Renal cortex interstitium (tissue), 11 donors: Measurements from ENCODE around the gene LRTM2. TPM values are rescaled to one million over a fixed set of nuclear protein-coding genes. Genes with fewer than 3 reads are reported as not detected.

Source experiments
- DNase-seq, 11 donors: peaks; one replicate each; pipeline ENCODE4 v3.0.0-alpha.2; 2013; ENCODE audit warnings: low read depth in 9 of 11, low spot score in 4 of 11; ENCODE audit errors: extremely low read depth in 1 of 11
- polyA plus RNA-seq, 3 donors: library from polyadenylated mRNA; unstranded; fragments of 120-200 nt; gene quantifications; one replicate each; pipeline ENCODE4 v1.2.1, GENCODE V29; 2013; ENCODE audit not compliant: insufficient read length in 3 of 3

LRTM2 gene
- polyA plus RNA-seq, 3 donors = 0.30 to 0.62 (median 0.33) TPM

DNA sequence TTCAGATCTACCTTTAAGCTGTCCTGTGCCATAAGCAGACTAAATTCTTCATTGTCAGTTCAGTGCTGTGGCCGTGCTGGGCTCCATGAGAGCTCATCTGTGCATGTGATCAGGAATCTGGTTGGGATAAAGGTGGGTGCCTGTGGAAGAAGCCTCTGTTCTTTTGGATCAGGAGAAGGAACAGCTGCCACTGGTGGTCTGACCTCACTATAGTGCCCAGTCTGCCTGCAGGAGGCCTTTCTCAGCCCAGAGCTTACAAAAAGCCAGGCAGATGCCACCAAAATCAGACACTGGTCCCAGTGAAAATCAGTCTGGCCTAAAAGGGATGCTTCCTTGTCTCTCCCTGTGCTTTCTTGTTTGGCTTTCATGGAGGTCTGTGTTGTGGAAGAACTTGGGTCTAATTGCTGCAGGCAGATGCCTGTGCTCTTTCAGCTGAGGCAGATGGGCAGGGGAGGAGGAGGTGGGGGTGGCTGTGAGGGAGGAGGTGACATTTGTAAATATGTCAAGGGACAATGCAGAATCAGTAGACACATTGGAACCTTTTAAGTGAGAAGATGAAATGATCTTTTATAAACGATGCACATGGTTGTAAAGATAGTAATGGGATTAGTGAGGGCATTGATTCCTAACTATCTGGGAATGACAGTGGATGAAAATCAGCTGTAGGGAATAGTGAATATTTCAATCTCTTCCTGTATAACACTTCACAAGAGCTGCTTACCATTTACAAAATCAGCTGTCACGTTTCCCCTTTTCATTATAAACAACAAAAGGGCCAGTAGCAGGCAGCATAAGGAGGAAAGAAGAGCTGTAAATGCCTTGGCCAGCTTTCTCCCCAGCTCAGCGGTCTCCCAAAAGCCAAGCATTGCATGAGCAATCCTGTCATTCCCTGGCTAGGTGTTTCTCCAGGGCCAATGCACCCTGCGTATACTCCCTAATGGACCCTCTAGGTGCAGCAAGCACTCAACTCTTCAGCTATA lies 53.5 kb downstream of the LRTM2 start:
- no peak for DNase-seq

DNA sequence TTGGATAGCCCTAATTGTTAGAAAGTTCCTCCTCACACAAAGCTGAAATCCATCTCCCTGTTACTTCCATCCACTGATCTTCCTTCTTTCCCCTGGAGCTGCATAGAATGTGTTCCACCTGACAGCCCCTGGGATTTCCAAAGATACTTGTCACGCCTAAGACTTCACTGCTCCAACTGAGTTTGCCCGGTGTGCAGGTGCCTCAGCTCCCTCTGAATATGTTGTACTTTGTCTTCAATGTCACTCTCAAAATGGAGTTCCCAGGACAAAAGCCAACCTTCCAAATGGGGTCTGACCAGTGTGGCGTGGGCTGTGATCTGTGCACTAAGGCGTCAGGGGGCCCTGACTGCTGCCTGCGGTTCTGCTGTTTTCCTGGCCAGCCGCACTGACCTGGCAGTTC lies 55.2 kb downstream of the LRTM2 start:
- no peak for DNase-seq

DNA sequence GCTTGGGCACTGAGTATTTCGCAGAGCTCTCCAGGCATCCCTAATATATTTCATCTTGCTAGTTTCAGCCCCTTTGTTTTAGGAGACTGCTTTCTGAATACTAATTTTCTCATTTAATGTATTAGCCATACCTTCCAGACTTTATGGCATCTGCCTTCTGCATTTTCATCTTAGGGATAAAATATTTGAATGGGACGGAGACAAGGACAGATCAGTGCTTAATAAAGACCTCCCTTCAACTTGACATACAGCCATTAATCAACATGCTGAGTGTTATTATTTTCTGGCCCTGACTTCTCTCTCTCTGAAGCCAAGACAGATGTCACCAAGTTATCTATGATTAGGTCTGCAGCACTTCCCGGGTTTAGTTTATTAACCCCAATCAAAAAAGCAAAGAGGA lies 55.7 kb downstream of the LRTM2 start:
- DNase-seq = no peak

DNA sequence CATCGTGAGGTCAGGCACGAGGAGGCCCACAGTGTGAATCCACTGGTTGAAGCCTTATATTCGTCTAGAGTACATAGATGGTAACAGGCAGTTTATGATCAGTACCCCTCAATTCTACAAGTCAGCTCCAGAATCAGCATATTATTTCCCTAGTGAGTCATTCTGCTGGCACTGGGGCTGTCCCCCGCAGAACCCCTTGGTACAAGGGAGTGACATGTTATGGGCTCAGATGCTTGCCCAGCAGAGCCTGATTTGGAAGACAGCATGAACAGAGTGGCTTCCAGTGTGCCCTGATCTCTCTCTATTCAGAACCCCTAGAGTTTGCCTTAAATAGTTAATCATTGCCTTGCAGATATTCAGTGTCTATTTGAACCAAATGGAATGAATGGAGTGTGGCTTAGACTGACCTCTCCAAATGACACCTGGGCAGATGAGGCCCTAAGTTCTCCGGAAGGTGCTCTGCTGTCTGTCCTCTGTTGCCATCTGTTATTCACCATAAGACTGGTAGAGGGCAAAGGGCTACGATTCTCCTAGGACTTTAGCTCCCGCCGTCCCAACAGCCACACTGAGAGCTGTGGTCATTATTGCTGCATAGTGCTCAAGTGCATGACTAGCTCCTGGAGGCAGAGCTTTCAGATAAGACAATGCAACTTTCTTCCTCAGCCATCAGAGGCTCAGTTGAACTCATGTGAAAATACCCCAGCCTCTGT lies 57.0 kb downstream of the LRTM2 start:
- DNase-seq = no peak

DNA sequence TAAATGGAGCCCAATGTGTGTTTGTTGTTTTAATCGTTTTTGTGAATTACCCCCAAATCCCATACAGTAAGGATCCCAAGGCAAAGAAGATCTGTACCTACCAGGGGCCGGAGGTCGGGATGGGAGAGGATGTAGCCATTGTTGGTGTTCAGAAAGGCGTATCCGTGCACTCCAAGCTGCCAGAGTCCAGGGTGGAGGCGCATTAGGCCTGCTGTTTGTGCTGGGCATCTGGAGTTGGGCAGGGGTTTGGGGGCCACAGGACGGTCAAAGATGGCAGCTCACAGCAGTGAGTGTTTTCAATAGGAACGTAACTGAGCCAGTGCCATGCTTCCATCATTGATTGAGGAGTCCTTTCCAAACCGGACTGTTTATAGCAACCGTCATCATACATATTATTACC lies 57.8 kb downstream of the LRTM2 start:
- DNase-seq = no peak

DNA sequence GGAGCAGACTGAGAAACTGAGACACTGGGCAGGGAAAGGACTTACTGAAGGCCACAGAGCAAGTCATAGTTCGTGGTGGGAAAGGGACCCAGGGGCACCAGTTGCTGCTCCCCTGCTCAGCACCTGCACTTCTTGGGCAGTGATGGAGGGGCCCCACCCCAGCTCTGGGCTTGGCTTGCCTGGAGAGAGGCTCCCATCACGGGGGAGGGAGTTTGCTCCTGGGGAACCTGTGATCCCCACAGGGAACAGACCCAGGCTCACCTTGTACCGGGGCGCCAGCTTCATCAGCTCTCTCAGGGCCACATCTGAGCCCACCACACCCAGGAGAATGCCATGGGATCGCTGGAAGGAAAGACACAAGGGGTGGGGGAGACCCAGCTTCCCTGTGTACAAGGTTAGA lies 58.3 kb downstream of the LRTM2 start:
- DNase-seq = no peak

DNA sequence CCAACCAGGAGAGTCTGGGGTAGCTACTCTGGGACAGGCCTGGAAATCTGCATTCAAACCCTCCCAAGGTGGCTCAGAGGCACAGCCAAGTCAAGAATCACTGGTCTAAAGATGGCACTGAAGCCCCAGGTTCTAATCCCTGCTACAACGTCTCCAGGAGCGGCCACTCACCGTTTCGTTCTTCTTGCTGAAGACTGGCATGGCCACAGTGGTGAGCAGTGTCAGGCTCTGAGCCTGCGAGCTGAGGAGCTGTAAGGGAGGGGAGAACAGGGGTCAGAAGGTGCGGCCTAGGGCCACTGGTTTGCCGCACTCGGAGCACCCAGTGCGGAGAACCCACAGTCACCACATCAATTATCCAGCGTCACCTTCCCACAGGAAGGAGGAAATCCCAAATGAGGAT lies 59.3 kb downstream of the LRTM2 start:
- DNase-seq = no peak

DNA sequence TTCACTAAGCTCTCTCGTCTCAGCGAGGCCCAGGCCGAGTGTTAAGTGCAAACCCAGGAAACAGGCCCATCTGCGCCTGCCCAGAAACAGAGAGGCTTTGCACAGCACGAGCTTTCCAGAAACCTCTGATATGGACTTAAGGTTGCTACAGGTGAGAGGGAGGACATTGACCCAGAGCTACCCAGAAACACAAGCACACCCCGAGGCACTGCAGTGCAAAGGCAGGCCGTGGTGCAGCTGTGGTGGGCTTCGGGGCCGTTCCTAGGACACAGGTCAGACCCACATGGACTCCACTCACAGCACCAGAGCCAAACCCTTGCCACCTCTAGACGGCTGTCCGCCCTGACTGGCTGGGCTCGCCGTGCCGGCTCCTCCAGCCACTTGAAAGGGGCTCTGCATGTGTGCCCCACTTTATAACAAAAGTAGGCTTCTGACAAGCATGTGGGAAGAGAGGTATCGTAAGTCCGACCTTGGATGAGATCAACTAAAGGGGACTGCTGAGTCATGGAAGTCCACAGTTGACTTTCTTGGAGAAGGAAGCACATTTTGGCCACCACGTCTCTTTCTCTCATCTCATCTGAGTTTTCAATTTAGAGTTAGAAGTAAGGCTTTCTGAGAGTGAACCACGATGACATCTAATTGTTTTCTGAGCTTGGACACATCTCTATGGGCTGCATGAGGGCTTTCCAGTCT lies 59.9 kb downstream of the LRTM2 start:
- no peak for DNase-seq

DNA sequence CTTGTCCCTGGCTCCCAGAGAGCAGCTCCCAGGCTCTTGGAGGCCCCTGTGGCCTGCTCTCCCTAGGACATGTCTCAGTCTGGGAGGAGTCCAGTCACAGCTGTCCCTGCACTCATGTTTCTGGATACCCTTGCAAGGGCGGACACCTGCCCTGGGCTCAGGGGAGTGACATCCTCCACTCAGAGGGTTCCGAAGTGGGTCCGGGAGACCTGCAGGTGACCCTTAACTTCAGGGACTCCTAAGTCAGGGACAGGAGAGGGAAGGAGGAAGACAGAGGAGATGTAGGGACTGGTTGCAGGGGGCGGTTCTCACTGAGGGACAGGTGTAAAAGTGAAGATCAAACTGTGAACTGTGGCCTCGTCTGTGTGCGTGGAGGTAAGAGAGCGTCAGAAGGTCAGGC lies 60.5 kb downstream of the LRTM2 start:
- DNase-seq = no peak

DNA sequence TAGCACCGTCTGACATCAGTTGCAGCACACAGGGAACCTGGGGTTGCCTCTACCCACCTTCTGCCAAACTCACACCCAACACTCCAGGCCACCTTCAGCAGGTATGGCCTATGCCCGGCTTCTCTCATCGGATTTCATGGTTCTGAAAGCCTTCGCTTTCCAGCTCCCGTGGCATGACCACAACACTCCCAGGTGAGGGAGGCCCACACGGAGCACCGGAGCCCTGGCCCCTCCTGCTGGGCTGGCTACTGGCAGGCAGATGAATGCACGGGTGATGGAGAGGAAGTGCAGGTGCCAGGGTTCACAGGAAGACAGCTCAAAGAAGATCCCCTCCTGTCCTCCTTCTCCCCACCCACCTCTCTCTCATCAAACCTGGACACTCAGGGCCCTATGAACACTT lies 60.9 kb downstream of the LRTM2 start:
- no peak for DNase-seq

DNA sequence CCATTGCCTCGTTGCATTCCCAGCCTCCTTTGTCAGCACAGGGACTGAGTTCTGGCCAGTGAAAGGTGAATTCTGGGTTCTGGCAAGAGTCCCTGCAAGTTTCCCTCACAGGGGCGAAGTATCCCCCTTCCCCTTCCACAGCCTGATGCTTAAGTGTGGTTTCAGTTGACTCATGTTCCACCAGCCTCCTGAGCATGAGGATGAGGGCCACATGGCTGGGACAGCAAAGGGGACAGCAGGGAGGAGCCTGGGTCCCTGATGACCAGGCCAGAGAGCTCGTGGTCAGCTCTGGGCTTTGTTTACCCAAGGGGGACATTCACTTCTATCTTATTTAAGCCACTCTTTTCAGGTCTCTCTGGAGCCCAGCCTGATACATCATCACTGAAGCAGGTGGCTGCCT lies 61.6 kb downstream of the LRTM2 start:
- DNase-seq = no peak

DNA sequence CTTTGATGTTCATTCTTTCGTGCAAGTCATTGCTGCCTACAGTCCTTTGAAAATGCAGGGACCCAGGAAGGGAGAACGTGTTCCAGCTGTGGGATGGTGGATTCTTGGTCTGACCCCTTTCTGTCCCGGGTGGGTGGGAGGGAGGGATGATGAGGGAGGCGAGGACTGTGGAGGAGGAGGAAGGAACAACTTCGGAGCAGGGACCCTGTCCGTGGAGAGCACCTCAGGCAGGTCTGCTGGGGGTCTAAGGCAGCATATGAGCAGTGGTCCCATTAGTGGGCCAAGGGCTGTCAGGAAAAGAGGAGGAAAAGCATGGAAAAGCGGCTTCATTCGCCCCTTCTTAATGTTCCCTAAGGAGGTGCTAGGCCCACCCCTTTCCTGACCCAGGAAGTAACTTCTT lies 62.0 kb downstream of the LRTM2 start:
- no peak for DNase-seq

DNA sequence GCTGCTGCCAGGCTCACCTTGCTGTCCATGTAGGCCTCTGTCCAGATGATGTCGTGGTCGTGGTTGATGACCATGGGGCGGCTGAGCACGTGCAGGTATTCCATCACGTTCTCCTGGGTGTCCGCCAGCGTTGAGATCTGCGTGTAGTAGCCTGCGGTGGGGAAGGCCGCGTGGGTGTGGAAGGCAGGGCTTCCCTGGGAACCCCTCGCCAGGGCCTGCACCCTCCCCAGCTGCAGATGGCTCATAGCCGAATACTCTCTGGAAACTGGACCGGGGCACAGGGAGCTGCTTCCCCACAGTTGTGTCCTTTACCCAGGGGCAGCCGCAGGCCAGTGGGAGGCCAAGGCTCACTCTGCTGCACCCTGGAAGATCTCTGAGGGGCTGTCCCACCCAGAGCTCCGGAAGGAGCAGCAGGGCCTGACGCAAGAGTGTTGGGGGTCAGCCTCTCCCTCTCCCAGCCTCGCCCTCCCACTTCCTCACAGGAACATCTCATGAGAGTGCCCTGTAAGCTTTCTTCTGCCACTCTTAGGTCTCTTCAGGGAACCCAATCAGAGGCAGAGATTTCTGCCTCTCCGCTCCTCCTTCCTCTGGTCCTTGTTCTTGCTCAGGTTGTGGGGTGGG lies 62.6 kb downstream of the LRTM2 start:
- no peak for DNase-seq

DNA sequence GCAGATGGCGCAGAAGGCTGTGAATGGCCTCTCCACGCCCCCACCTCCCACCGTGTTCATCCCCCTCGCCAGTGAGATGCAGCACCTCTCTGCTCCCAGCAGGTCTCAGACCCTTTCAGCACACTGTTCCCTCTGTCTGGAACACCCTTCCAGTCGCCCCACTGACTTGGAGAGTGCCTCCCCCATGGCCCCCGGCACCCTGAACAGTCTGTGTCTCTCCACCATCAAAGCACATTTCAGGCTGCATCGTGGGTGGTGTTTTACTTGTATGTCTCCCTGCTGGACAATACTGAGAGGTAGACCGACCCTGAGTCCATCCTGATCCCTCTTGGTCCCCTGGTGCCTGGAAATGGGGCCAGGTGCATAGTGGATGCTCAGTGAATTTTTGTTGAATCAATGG lies 63.1 kb downstream of the LRTM2 start:
- DNase-seq = no peak

DNA sequence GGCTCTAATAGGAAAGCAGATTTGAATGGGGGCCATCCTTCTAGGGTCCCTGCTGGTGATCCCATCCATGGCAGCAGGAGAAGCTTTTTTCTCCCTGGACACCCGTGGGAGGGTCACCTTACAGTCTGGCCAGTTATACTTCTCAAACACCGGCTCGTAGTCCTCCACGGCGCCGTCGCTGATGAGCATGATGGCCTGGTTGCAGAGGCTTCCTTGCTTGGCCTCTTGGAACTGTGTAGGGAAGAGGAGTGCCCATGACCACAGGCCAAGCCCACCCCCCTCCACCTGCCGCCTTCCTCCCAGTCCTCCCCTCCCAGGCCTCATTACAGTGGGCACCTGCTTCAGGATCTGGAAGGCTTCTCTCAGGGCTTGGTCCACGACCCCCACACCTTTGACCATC lies 64.3 kb downstream of the LRTM2 start:
- no peak for DNase-seq

DNA sequence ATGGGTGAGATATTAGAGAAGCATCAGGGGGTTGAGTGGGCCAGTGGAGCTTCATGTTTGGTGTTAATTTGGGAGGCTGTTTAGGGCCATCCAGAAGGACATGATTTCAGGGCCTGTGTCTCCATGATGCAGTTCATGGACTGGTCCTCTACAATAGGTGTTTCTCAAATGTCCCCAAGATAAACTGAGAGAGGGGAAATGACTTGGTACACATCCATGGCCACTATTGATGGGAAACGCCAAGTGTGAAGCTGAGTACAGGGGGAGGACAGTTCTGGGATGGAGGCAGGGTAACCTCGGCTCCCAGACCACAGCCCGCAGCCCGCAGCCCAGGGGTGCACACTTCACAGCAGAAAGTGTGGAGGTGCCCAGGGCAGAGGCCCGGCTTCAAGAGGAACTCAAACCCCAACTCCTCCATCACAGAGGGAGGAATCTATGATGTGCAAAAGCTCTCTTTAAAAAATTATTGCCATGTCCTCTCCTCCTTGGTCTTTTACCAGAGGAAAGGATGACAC lies 64.8 kb downstream of the LRTM2 start:
- DNase-seq = no peak

DNA sequence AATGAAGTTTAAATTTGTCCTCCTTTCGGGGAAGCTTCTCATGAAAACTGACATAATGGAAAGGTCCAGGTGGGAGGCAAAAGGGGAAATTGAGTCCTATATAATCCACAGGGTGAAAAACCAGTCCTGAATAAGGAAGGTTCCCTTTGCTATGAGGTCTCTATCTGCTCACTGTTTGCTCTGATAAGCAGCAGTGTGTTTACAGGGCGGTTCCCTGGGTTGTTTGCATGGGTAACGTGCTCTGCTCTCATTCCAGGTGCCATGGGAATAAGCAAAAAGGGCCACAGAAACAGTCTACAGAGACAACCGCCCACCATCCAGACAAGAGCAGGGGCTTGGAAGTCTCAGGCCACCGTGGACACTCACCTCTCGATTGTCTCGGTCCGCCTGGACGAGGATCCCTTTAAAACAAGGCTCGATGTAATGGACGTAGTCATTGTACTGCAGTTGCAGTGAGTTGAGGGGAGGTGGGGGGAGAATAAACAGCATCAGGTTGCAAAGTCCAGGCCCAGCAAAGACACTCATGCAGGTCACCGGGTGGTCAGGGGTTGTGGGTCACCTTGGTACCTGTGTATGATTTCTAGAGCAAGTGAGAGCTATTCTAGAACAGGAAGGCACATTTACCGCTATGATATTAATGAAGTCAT lies 65.4 kb downstream of the LRTM2 start:
- DNase-seq = no peak
